Measurements from ENCODE around the gene TRIM66.
"Not testable (repeated sequence)": the region's sequence is repeated elsewhere in the genome, so short reads cannot be mapped to it uniquely, and the experiment has no call there.

The TRIM66 gene

GRCh38 chr11:8689726-8690255 lies 7.3 kb upstream of the TRIM66 start:
- DNase-seq: no peak

- DNase-seq: peak; percentile 88 to 99
These were observed 6.2 kb upstream of the TRIM66 start for GRCh38 chr11:8688414-8689362.

GRCh38 chr11:8686325-8686724 lies 3.9 kb upstream of the TRIM66 start:
- no peak for DNase-seq

GRCh38 chr11:8685820-8686219 lies 3.4 kb upstream of the TRIM66 start:
- DNase-seq: no peak

GRCh38 chr11:8685306-8685705 lies 2.8 kb upstream of the TRIM66 start:
- no peak for DNase-seq

- DNase-seq: no peak
These were observed 2.3 kb upstream of the TRIM66 start for GRCh38 chr11:8684600-8685290.

GRCh38 chr11:8683115-8683807 lies 796 bp upstream of the TRIM66 start:
- DNase-seq: no peak

GRCh38 chr11:8681837-8682302 lies 595 bp downstream of the TRIM66 start:
- DNase-seq: no peak

- no peak for DNase-seq
These were observed 3.5 kb downstream of the TRIM66 start for GRCh38 chr11:8679006-8679405.

- DNase-seq: no peak
These were observed 6.0 kb downstream of the TRIM66 start for GRCh38 chr11:8676458-8676857.

- DNase-seq: no peak
These were observed 7.6 kb downstream of the TRIM66 start for GRCh38 chr11:8674859-8675258.

- no peak for DNase-seq
These were observed 10.1 kb downstream of the TRIM66 start for GRCh38 chr11:8672346-8672745.

- DNase-seq: peak; percentile 92 to 93
These were observed 10.8 kb downstream of the TRIM66 start for GRCh38 chr11:8671651-8672062.

GRCh38 chr11:8671193-8671612 lies 11.3 kb downstream of the TRIM66 start:
- peak; percentile 92 to 93 for DNase-seq

GRCh38 chr11:8670081-8670480 lies 12.4 kb downstream of the TRIM66 start:
- DNase-seq: not testable (repeated sequence)

- DNase-seq: no peak
These were observed 17.2 kb downstream of the TRIM66 start for GRCh38 chr11:8665222-8665621.

GRCh38 chr11:8661001-8661795 lies 21.3 kb downstream of the TRIM66 start:
- DNase-seq: no peak

- no peak for DNase-seq
These were observed 24.0 kb downstream of the TRIM66 start for GRCh38 chr11:8658321-8659057.

- DNase-seq: no peak
These were observed 26.2 kb downstream of the TRIM66 start for GRCh38 chr11:8656291-8656690.

GRCh38 chr11:8654503-8654902 lies 28.0 kb downstream of the TRIM66 start:
- DNase-seq: no peak

GRCh38 chr11:8652140-8652539 lies 30.3 kb downstream of the TRIM66 start:
- DNase-seq: peak; percentile 76 to 84
